Thyroid gland (tissue), 4 donors: ENCODE data around the gene XPC. TPM values are rescaled to one million over a fixed set of nuclear protein-coding genes. Genes with fewer than 3 reads are reported as not detected.

Experiments
- DNase-seq, 2 donors: peaks; one replicate each; pipeline ENCODE4 v3.0.0-alpha.2; 2019
- H3K27ac ChIP-seq, 3 donors: fragments of 200-600 bp; sonication (generic); 1 replicate in 2 of 3; 2 replicates in 1 of 3; pipeline ENCODE4 v1.5.1; 2016 to 2019; ENCODE audit warnings: mild to moderate bottlenecking in 1 of 3, moderate library complexity in 1 of 3
- H3K27me3 ChIP-seq: fragments of 200-600 bp; sonication (generic); one replicate; pipeline ENCODE4 v1.5.1; 2019
- H3K36me3 ChIP-seq, 2 donors: fragments of 200-600 bp; sonication (generic); one replicate each; pipeline ENCODE4 v1.5.1; 2016 to 2019
- H3K4me1 ChIP-seq, 2 donors: fragments of 200-600 bp; sonication (generic); one replicate each; pipeline ENCODE4 v1.5.1; 2017 to 2019
- H3K4me3 ChIP-seq, 3 donors: fragments of 200-600 bp; sonication (generic); replicated peaks in 1 of 3; 1 replicate in 2 of 3; 2 replicates in 1 of 3; pipeline ENCODE4 v1.5.1; 2016; ENCODE audit warnings: mild to moderate bottlenecking in 1 of 3
- H3K9me3 ChIP-seq: fragments of 200-600 bp; sonication (generic); one replicate; pipeline ENCODE4 v1.5.1; 2017
- CTCF ChIP-seq, 6 experiments: fragments of 200-600 bp in 3 of 6; fragments of 450-650 bp in 3 of 6; sonication (generic) in 3 of 6; IDR thresholded peaks; one replicate each; pipeline ENCODE4 v1.5.1; 2016 to 2019; ENCODE audit warnings: antibody characterized with exemption in 6 of 6, mild to moderate bottlenecking in 2 of 6, inconsistent platforms in 1 of 6, moderate library complexity in 1 of 6
- POLR2A ChIP-seq, 2 donors: fragments of 450-650 bp; IDR thresholded peaks; one replicate each; pipeline ENCODE4 v1.6.1; 2017; ENCODE audit warnings: antibody characterized with exemption in 2 of 2, mild to moderate bottlenecking in 2 of 2, moderate library complexity in 1 of 2
- WGBS, 2 donors: methylation state at CpG; one replicate each; pipeline ENCODE4 v1.1.5; 2017; 5-methylcytosine and 5-hydroxymethylcytosine counted together
- intact Hi-C: fragments of 100-400 bp; cut with DNase I; formaldehyde crosslinking; loops from one replicate; pipeline ENCODE4 v1.15.1; 2023
- total RNA-seq, 4 donors: library from RNA; depleted of rRNA; stranded (reverse); fragments of >200 nt; gene quantifications; one replicate each; pipeline ENCODE4 v1.2.3, GENCODE V29; 2016

Gene XPC
- total RNA-seq, 4 donors from 2014 or later, result 53.4 to 69.3 (median 60.8) TPM

GRCh38 chr3:14199641-14200040, 21.2 kb upstream of the XPC start:
- no peak for TF ChIP-seq POLR2A (IDR thresholded peaks at IDR 0.05)
- no peak for TF ChIP-seq CTCF (IDR thresholded peaks at IDR 0.05)
- 71 to 99% methylated on average over 4 of the region's 4 CpGs for WGBS, 2 donors
- no peak overlapping the region for H3K27ac ChIP-seq
- DNase-seq, result peak; percentile 26 to 45
- no peak overlapping the region for H3K4me3 ChIP-seq
- no peaks in the 10 kb centered on the region for H3K9me3 ChIP-seq
- peaks cover 9 to 46% of the 10 kb centered on the region in 2 donors for H3K4me1 ChIP-seq
- peaks cover 8 to 9% of the 10 kb centered on the region in 2 donors for H3K36me3 ChIP-seq
- intact Hi-C loops, result loop anchor here (5.0 to 10.0 kb wide), 3 partner anchors 63 to 348 kb away; no protein-coding TSS in a partner anchor
- no peaks in the 10 kb centered on the region for H3K27me3 ChIP-seq

- TF ChIP-seq CTCF (IDR thresholded peaks at IDR 0.05), result no peak
- TF ChIP-seq POLR2A (IDR thresholded peaks at IDR 0.05), result no peak
- no peak overlapping the region for H3K27ac ChIP-seq
- H3K27me3 ChIP-seq, result no peaks in the 10 kb centered on the region
- H3K4me3 ChIP-seq, result no peak overlapping the region
- peaks cover 0 to 11% of the 10 kb centered on the region in 2 donors for H3K4me1 ChIP-seq
- no peaks in the 10 kb centered on the region for H3K9me3 ChIP-seq
- DNase-seq, result no peak
- intact Hi-C loops, result no loop called here
- H3K36me3 ChIP-seq, result peaks cover 8 to 9% of the 10 kb centered on the region in 2 donors
- WGBS, 2 donors, result 92 to 94% methylated on average over 4 of the region's 4 CpGs
These were observed 16.5 kb upstream of the XPC start for GRCh38 chr3:14194865-14195264.

DNA sequence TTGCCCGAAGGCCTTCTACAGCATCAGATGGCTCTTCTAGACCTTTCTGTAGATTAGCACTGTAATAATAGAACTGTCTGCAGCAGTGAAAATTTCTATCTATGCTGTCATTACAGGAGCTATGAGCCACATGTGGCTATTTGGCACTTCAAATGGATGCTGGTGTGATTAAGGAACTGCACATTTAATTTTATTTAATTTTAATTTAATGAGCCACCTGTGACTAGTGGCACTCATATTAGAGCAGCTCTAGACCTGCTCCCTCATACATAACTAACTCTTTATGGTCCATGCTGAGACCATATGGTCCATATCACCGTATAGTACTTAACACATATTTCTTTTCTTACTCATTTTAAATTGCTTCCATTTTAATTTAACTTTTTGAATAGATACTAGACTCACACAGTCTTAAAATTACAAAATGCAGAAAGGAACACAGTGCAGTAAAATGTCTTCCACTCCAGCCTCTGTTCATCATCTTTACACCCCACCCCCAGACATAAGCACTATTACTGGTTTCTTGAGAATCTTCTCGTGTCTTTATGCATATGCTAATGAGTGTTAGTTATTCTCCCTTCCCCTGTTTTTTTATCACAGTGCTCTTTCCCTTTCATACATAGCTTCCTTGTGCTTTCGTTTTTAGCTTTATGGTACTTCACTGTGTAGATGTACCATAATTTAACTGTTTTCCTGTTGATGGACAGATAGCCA, 9.8 kb upstream of the XPC start:
- WGBS, 2 donors, result 72 to 93% methylated on average over 4 of the region's 4 CpGs
- Histone ChIP-seq H3K27ac (no peak overlapping the region), H3K4me3 (no peak overlapping the region), H3K36me3 (peaks cover 12 to 19% of the 10 kb centered on the region in 2 donors), H3K4me1 (no peaks in the 10 kb centered on the region), H3K9me3 (no peaks in the 10 kb centered on the region), H3K27me3 (no peaks in the 10 kb centered on the region)
- no peak for DNase-seq
- TF ChIP-seq CTCF (IDR thresholded peaks at IDR 0.05) (no peak), POLR2A (IDR thresholded peaks at IDR 0.05) (no peak)
- intact Hi-C loops, result no loop called here

GRCh38 chr3:14186854-14187458, 8.6 kb upstream of the XPC start:
- DNase-seq, result no peak
- 99 to 100% methylated on average over 5 of the region's 5 CpGs for WGBS, 2 donors
- Histone ChIP-seq H3K4me1 (peaks cover 0 to 4% of the 10 kb centered on the region in 2 donors), H3K9me3 (no peaks in the 10 kb centered on the region), H3K27ac (no peak overlapping the region), H3K27me3 (no peaks in the 10 kb centered on the region), H3K4me3 (no peak overlapping the region), H3K36me3 (peaks cover 12 to 25% of the 10 kb centered on the region in 2 donors)
- TF ChIP-seq CTCF (IDR thresholded peaks at IDR 0.05), result no peak
- no peak for TF ChIP-seq POLR2A (IDR thresholded peaks at IDR 0.05)
- intact Hi-C loops, result no loop called here

DNA sequence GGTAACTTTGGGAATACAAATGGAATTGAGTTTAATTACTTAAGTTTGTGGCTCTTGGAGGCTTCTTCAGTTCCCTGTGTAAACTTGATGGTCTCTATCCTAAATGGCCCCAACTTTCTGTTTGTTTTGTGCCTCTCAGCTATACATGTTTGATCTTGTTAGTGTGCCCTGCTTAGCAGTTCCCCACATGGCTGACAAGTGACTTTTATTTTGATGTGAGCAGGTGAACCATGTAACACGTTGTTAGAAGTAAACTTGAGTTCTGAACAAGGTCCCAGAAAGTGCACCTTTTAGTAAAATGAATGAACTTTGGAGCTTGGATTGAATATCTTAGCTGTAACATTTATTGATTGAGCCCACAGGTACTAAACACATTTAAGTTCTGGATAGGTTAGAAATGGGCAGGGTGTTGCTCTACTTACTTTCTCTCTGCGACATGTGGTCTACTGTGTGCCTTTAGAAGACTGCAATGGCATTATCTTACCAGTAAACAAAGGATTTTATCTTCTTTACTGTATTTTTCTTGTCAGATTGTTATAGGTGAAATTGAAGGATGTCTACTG, 4.7 kb upstream of the XPC start:
- peaks cover 12 to 29% of the 10 kb centered on the region in 2 donors for H3K36me3 ChIP-seq
- 53 to 54% methylated on average over 2 of the region's 2 CpGs for WGBS, 2 donors

More for the DNA sequence above, 4.7 kb upstream of the XPC start:
- intact Hi-C loops, result no loop called here
- Histone ChIP-seq H3K27ac (no peak overlapping the region), H3K4me1 (peaks cover 8 to 17% of the 10 kb centered on the region in 2 donors), H3K27me3 (no peaks in the 10 kb centered on the region), H3K9me3 (no peaks in the 10 kb centered on the region), H3K4me3 (no peak overlapping the region)
- DNase-seq, result no peak
- TF ChIP-seq CTCF (IDR thresholded peaks at IDR 0.05) (no peak), POLR2A (IDR thresholded peaks at IDR 0.05) (no peak)
